TTC549 (cell line): ENCODE results near the gene SCYL3.
A peak's percentile ranks its signal among the peaks of the same experiment; 100 is the strongest.
"Not testable (repeated sequence)": the region's sequence is repeated elsewhere in the genome, so short reads cannot be mapped to it uniquely, and the experiment has no call there.

Experiments used
- FAIRE-seq: peaks from 2 replicates; lab custom pipeline; 2012; peaks lifted over from hg19 to GRCh38; lab: Jason Lieb, UNC

The SCYL3 gene

GRCh38 chr1:169812131-169812530 is 81.6 kb downstream of the SCYL3 start:
- FAIRE-seq, result no peak

- FAIRE-seq, result not testable (repeated sequence)
These were observed 82.2 kb downstream of the SCYL3 start for GRCh38 chr1:169811418-169812035.

GRCh38 chr1:169809370-169810095 is 84.2 kb downstream of the SCYL3 start:
- FAIRE-seq, result peak; percentile 95

- FAIRE-seq, result no peak
These were observed 88.8 kb downstream of the SCYL3 start for GRCh38 chr1:169804941-169805340.

GRCh38 chr1:169802888-169803287 is 90.8 kb downstream of the SCYL3 start:
- no peak for FAIRE-seq
